T-helper 2 cell treated with Interferon-gamma antibody and Interleukin-4, amounts not matched to agents 5 μg/mL and 100 μg/mL, for 36 hours (primary cell): Measurements from ENCODE around the gene DBX2.

Experiments used
- DNase-seq: peaks from one replicate; pipeline ENCODE4 v3.0.0; 2021; ENCODE audit warnings: low spot score
- H3K27ac Mint-ChIP-seq: one replicate; pipeline ENCODE4 v1.8.0; 2021; ENCODE audit warnings: mild to moderate bottlenecking, mixed read lengths
- H3K27me3 Mint-ChIP-seq: one replicate; pipeline ENCODE4 v1.8.0; 2021; ENCODE audit warnings: low read depth, mixed read lengths
- H3K36me3 Mint-ChIP-seq: one replicate; pipeline ENCODE4 v1.8.0; 2021; ENCODE audit warnings: low read depth, mixed read lengths
- H3K4me1 Mint-ChIP-seq: one replicate; pipeline ENCODE4 v1.8.0; 2021; ENCODE audit warnings: low read depth, mixed read lengths
- H3K4me3 Mint-ChIP-seq: one replicate; pipeline ENCODE4 v1.8.0; 2022; ENCODE audit warnings: mild to moderate bottlenecking, moderate library complexity, mixed read lengths
- H3K9me3 Mint-ChIP-seq: one replicate; pipeline ENCODE4 v1.8.0; 2021; ENCODE audit warnings: mixed read lengths

DBX2 gene

DNA sequence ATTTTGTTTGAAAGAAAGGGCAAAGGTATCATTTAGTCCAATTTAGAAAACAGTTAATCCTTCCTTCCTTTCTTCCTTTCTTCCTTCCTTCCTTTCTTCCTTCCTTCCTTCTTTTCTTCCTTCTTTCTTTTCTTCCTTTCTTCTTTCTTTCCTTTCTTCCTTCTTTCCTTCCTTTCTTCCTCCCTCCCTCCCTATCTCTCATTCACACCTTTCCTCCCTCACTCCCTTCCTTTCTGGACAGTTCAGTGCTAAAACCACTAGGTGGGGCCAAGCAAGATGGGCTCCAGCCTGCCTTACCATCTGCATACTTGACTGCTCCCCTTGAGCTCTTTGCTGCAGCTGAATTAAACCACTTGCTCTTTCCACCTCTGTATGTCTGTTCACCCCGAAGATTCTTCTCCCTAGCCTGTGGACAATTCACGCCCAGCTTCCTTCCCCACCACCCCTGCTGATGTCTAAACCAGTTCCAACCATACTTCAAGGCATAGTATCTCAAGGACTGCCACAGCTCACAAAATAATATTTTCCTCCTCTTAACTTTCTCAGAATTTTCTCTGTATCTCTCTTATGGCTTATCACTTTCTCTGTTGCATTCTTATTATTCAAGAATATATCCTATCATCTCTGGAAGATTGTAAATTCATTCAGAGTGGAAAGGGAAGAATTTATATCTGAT is 78.0 kb downstream of the DBX2 start:
- no peak for DNase-seq
- Mint-ChIP-seq H3K4me1 (peaks cover 7% of the 10 kb centered on the region), H3K36me3 (peaks cover under 1% of the 10 kb centered on the region), H3K27ac (no peak overlapping the region), H3K9me3 (no peaks in the 10 kb centered on the region), H3K27me3 (peaks cover 4% of the 10 kb centered on the region), H3K4me3 (no peak overlapping the region)

DNA sequence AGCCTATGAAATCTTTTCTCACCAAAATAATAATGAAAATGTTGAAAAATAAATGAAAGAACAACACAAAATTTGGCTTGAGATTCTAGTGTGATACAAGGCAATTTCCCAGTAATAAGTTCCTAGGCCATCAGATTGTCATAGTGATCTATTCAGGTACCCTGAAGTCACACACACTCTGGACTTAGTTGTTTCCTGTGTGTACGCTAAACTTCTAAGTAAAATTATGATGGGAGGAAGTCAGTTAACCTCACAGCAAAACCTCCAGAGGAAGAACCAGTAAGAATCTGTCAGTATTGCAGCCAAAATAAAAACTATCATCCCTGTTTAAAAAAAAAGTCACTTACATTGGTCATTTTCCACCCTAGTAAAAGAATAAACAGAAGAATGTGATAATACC is 81.9 kb downstream of the DBX2 start:
- H3K27ac Mint-ChIP-seq = peak overlapping the region; percentile 42
- DNase-seq = no peak
- H3K9me3 Mint-ChIP-seq = peaks cover 8% of the 10 kb centered on the region
- peaks cover 4% of the 10 kb centered on the region for H3K27me3 Mint-ChIP-seq
- H3K4me1 Mint-ChIP-seq = peaks cover 10% of the 10 kb centered on the region
- peak overlapping the region; percentile 70 for H3K4me3 Mint-ChIP-seq
- H3K36me3 Mint-ChIP-seq = peaks cover 3% of the 10 kb centered on the region
